ENCODE measurements around the gene CFAP68. TPM values are rescaled to one million over a fixed set of nuclear protein-coding genes. Genes with fewer than 3 reads are reported as not detected.

CFAP68 gene
- total and polyA plus RNA-seq, 2 experiments from 2014 or later, result 9.9 to 52.8 TPM

GRCh38 chr11:111910676-111911562, 31.6 kb downstream of the CFAP68 start (continued):
- TF ChIP-seq REST (IDR thresholded peaks at IDR 0.05; ENCODE audit: unreplicated experiment) (no peak), ZNF462 (CRISPR knock-in tag; IDR thresholded peaks at IDR 0.05) (no peak)

All from GM23338 (cell line).